Kidney (tissue), 14 donors: ENCODE data around the gene DDX41. TPM values are rescaled to one million over a fixed set of nuclear protein-coding genes. Genes with fewer than 3 reads are reported as not detected.

Experiments
- DNase-seq, 5 donors: peaks; one replicate each; pipeline ENCODE4 v3.0.0-alpha.2; 2013 to 2020
- FAIRE-seq: peaks from 2 replicates; lab custom pipeline; 2012; peaks lifted over from hg19 to GRCh38; lab: Jason Lieb, UNC
- H3K27ac ChIP-seq, 2 donors: one replicate each; pipeline ENCODE4 v1.7.0; 2013; ENCODE audit warnings: low read depth in 2 of 2, low read length in 2 of 2, inconsistent platforms in 1 of 2
- H3K27me3 ChIP-seq: one replicate; pipeline ENCODE4 v1.7.1; 2013; ENCODE audit warnings: low read length, inconsistent platforms; ENCODE audit not compliant: control insufficient read depth, insufficient read depth
- H3K36me3 ChIP-seq, 3 donors: one replicate each; pipeline versions ENCODE4 v1.7.0 to v1.7.1; 2013; ENCODE audit warnings: low read length in 3 of 3, control low read depth in 1 of 3, inconsistent platforms in 1 of 3; ENCODE audit not compliant: insufficient read depth in 3 of 3, control insufficient read depth in 2 of 3
- H3K4me1 ChIP-seq, 3 donors: one replicate each; pipeline versions ENCODE4 v1.7.0 to v1.7.1; 2013; ENCODE audit warnings: low read length in 3 of 3, inconsistent platforms in 1 of 3, low read depth in 1 of 3; ENCODE audit not compliant: control insufficient read depth in 2 of 3, insufficient read depth in 2 of 3
- H3K4me3 ChIP-seq, 3 donors: one replicate each; pipeline versions ENCODE4 v1.7.0 to v1.8.1; 2013; ENCODE audit warnings: low read length in 3 of 3, control low read depth in 1 of 3, inconsistent platforms in 1 of 3
- H3K9ac ChIP-seq, 3 donors: one replicate each; pipeline versions ENCODE4 v1.7.0 to v1.7.1; 2013; ENCODE audit warnings: low read length in 3 of 3, control low read depth in 1 of 3, inconsistent platforms in 1 of 3
- H3K9me3 ChIP-seq, 3 donors: one replicate each; pipeline versions ENCODE4 v1.7.0 to v1.7.1; 2013; ENCODE audit warnings: low read length in 3 of 3, control low read depth in 1 of 3, inconsistent platforms in 1 of 3; ENCODE audit not compliant: control insufficient read depth in 2 of 3, insufficient read depth in 1 of 3
- CTCF ChIP-seq: IDR thresholded peaks from 3 replicates; pipeline ENCODE4 v1.5.1; 2012; ENCODE audit warnings: mild to moderate bottlenecking, moderate library complexity, borderline replicate concordance; ENCODE audit not compliant: insufficient read depth; ENCODE audit errors: extremely low read depth
- intact Hi-C: fragments of 100-400 bp; cut with DNase I; formaldehyde crosslinking; loops from one replicate; pipeline ENCODE4 v1.11.1; 2022
- polyA plus RNA-seq: library from polyadenylated mRNA; stranded (reverse); fragments of 350-450 nt; fragmentation: Illumina TruSeq; extraction: RNeasy Lipid Tissue Mini Kit (QIAGEN cat#74804); gene quantifications from one replicate; pipeline ENCODE4 v1.2.3, GENCODE V29; 2014; ENCODE audit warnings: low read depth, low replicate concordance; ENCODE audit not compliant: insufficient read depth
- total RNA-seq: library from RNA; stranded (reverse); fragmentation: NEBNext Ultra II Directional; extraction: Animal tissue kit (Norgen Biotek cat#: 25700); gene quantifications from one replicate; pipeline ENCODE4 v1.2.1, GENCODE V29; 2021
- donor health status: control.
- donor health status: control.
- donor health status: control.
- donor health status: control.
- donor health status: control.
- donor health status: DM: yes; HTN: yes; CAD: no.
- donor health status: Normal renal cell carcinoma (clear cell type).

DDX41 gene
- total and polyA plus RNA-seq, 2 donors from 2014 or later: 86.7 to 97.3 TPM

GRCh38 chr5:177507596-177508220 is 9.1 kb downstream of the DDX41 start:
- H3K9me3 ChIP-seq: no peaks in the 10 kb centered on the region
- H3K4me1 ChIP-seq: no peaks in the 10 kb centered on the region
- no peak for TF ChIP-seq CTCF
- no peak for DNase-seq
- no peak for FAIRE-seq
- H3K36me3 ChIP-seq: peaks cover 0 to 12% (median 9%) of the 10 kb centered on the region in 3 donors
- no peak overlapping the region for H3K9ac ChIP-seq
- no peak overlapping the region for H3K4me3 ChIP-seq
- no peaks in the 10 kb centered on the region for H3K27me3 ChIP-seq
- intact Hi-C loops: no loop called here
- no peak overlapping the region for H3K27ac ChIP-seq

- H3K36me3 ChIP-seq: peaks cover 0 to 7% (median 5%) of the 10 kb centered on the region in 3 donors
- intact Hi-C loops: no loop called here
- no peaks in the 10 kb centered on the region for H3K27me3 ChIP-seq
- no peak overlapping the region for H3K9ac ChIP-seq
- H3K27ac ChIP-seq: no peak overlapping the region
- FAIRE-seq: no peak
- H3K4me1 ChIP-seq: no peaks in the 10 kb centered on the region
- no peak for TF ChIP-seq CTCF
- DNase-seq: no peak
- no peaks in the 10 kb centered on the region for H3K9me3 ChIP-seq
- H3K4me3 ChIP-seq: no peak overlapping the region
Observed at GRCh38 chr5:177507165-177507564, 9.6 kb downstream of the DDX41 start.

GRCh38 chr5:177505075-177505474 is 11.7 kb downstream of the DDX41 start:
- intact Hi-C loops: no loop called here
- no peak overlapping the region for H3K9ac ChIP-seq
- no peak for FAIRE-seq

More at GRCh38 chr5:177505075-177505474, 11.7 kb downstream of the DDX41 start:
- Histone ChIP-seq H3K27me3 (no peaks in the 10 kb centered on the region), H3K36me3 (no peaks in the 10 kb centered on the region), H3K4me3 (no peak overlapping the region), H3K4me1 (no peaks in the 10 kb centered on the region), H3K27ac (no peak overlapping the region), H3K9me3 (no peaks in the 10 kb centered on the region)
- DNase-seq: no peak
- TF ChIP-seq CTCF: no peak
